ENCODE data around the gene CFAP97.

Gene CFAP97

DNA sequence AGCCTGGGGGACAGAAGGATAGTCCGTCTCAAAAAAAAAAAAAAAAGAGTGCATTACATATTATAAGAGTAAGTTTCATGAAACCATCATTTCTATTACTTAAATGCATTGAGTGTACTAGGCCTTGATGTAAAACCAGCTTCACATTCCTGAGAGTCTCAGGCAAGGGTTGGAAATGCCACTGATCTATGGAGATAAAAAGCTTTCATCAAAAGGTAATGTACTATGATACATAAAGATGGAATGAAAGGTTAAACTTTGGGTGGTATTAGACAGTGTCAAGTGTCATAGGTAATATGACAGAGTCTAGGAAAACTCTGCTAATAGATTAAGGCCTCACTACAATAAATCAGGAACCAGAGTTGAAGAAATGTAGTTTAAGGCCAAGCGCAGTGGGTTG, 7.4 kb downstream of the CFAP97 start:
- Histone ChIP-seq H3K4me3 (ENCODE audit: insufficient read depth, low read length, poor library complexity, severe bottlenecking) (no peak overlapping the region), H2AFZ (ENCODE audit: low read depth, low read length, severe bottlenecking) (no peak overlapping the region), H3K27ac (ENCODE audit: low read depth, low read length) (no peak overlapping the region), H3K9ac (ENCODE audit: low read length) (no peak overlapping the region), H3K27me3 (ENCODE audit: low read length) (no peaks in the 10 kb centered on the region), H3K79me2 (ENCODE audit: insufficient read depth, low read length) (peaks cover 78% of the 10 kb centered on the region), H3K9me3 (ENCODE audit: insufficient read depth, low read length) (no peaks in the 10 kb centered on the region), H4K20me1 (ENCODE audit: low read depth, low read length) (no peaks in the 10 kb centered on the region), H3K4me2 (ENCODE audit: low read depth, low read length, poor library complexity, severe bottlenecking) (no peak overlapping the region), H3F3A (ENCODE audit: insufficient read depth) (0 out of 2 replicates have a peak, but pooled peaks cover 4% of the 10 kb centered on the region), H3K9me2 (replicated peaks; ENCODE audit: insufficient read depth, low read length) (no peaks in the 10 kb centered on the region), H3K36me3 (ENCODE audit: low read length) (no peaks in the 10 kb centered on the region)
- TF ChIP-seq, protein P1, sequence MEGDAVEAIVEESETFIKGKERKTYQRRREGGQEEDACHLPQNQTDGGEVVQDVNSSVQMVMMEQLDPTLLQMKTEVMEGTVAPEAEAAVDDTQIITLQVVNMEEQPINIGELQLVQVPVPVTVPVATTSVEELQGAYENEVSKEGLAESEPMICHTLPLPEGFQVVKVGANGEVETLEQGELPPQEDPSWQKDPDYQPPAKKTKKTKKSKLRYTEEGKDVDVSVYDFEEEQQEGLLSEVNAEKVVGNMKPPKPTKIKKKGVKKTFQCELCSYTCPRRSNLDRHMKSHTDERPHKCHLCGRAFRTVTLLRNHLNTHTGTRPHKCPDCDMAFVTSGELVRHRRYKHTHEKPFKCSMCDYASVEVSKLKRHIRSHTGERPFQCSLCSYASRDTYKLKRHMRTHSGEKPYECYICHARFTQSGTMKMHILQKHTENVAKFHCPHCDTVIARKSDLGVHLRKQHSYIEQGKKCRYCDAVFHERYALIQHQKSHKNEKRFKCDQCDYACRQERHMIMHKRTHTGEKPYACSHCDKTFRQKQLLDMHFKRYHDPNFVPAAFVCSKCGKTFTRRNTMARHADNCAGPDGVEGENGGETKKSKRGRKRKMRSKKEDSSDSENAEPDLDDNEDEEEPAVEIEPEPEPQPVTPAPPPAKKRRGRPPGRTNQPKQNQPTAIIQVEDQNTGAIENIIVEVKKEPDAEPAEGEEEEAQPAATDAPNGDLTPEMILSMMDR (IDR thresholded peaks at IDR 0.05; ENCODE audit: insufficient read depth, low read length, poor library complexity, severe bottlenecking) = no peak
- no peak for TF ChIP-seq EZH2phosphoT487 (conservative IDR thresholded peaks at IDR 0.05; ENCODE audit: low read length)

DNA sequence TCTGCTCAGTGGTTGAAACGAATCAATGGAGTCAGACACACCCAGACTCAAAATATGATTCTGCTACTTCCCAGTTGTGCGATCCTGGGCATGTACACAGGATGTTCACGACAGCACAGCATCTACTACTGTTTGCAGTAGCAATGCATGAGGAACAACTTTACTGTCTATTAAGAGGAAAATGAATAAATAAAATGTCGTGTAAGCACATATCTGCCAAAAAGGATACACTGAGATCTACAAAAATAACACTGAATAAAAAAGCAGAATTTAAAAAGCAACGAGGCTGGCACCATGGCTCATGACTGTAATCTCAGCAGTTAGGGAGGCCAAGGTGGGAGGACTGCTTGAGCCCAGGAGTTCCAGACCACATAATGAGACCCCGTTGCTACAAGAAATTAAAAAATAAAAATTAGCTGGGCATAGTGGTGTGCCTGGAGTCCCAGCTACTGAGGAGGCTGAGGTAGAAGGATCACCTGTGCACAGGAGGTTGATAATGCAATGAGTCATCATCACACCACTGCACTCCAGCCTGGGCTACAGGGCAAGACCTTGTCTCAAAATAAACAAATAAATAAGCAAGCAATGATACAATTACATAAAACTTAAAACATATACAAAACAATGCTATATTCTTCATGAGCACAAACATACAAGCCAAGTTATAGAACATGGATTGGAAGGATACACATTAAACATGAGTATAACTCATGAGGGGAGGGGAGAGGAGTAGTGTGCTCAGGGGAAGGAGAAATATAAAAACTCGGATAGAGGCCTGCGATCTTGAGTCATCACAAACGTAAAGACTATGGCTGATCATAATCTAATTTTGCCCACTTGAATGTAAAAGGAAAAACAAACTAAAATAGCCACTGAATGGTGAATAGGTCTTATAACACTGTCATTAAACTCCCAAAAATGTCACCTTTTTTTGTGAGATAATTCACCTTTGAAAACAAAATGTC, 8.6 kb downstream of the CFAP97 start:
- Histone ChIP-seq H3K9me2 (replicated peaks; ENCODE audit: insufficient read depth, low read length) (no peaks in the 10 kb centered on the region), H3K9me3 (ENCODE audit: insufficient read depth, low read length) (no peaks in the 10 kb centered on the region), H2AFZ (ENCODE audit: low read depth, low read length, severe bottlenecking) (no peak overlapping the region), H3K9ac (ENCODE audit: low read length) (no peak overlapping the region), H3K4me3 (ENCODE audit: insufficient read depth, low read length, poor library complexity, severe bottlenecking) (no peak overlapping the region), H3K4me2 (ENCODE audit: low read depth, low read length, poor library complexity, severe bottlenecking) (no peak overlapping the region), H3K27me3 (ENCODE audit: low read length) (no peaks in the 10 kb centered on the region), H3K27ac (ENCODE audit: low read depth, low read length) (no peak overlapping the region), H3K36me3 (ENCODE audit: low read length) (peaks cover 3% of the 10 kb centered on the region; the same call in 1 of the 2 replicates), H4K20me1 (ENCODE audit: low read depth, low read length) (no peaks in the 10 kb centered on the region), H3K79me2 (ENCODE audit: insufficient read depth, low read length) (peaks cover 71% of the 10 kb centered on the region), H3F3A (ENCODE audit: insufficient read depth) (0 out of 2 replicates have a peak, but pooled peaks cover 3% of the 10 kb centered on the region)
- TF ChIP-seq, protein P1 (IDR thresholded peaks at IDR 0.05; ENCODE audit: insufficient read depth, low read length, poor library complexity, severe bottlenecking) = no peak
- TF ChIP-seq EZH2phosphoT487 (conservative IDR thresholded peaks at IDR 0.05; ENCODE audit: low read length) = no peak

DNA sequence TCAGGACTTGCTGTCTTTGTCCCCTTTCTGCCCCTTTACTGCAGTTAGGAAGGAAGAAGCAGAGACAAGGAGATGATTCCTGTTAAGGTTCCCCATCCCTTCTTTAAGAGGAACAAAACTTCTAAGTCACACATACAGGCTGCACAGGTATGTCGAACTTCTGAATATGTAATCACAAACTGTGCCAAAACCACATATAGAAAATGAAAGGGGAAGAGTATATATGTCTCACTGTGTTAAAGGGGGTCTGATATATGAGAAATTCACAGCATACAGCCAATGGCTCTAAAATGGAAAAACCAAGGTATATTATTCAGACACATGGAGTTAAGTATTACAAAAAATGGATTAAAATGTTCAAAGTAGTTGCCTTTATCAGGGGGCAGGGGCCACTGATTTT, 11.7 kb downstream of the CFAP97 start:
- Histone ChIP-seq H3K27me3 (ENCODE audit: low read length) (no peaks in the 10 kb centered on the region), H2AFZ (ENCODE audit: low read depth, low read length, severe bottlenecking) (no peak overlapping the region)
- TF ChIP-seq, protein P1 (IDR thresholded peaks at IDR 0.05; ENCODE audit: insufficient read depth, low read length, poor library complexity, severe bottlenecking) = no peak
- TF ChIP-seq EZH2phosphoT487 (conservative IDR thresholded peaks at IDR 0.05; ENCODE audit: low read length) = no peak

More for the DNA sequence above, 11.7 kb downstream of the CFAP97 start:
- Histone ChIP-seq H3K9me3 (ENCODE audit: insufficient read depth, low read length) (no peaks in the 10 kb centered on the region), H3K4me3 (ENCODE audit: insufficient read depth, low read length, poor library complexity, severe bottlenecking) (no peak overlapping the region), H3F3A (ENCODE audit: insufficient read depth) (0 out of 2 replicates have a peak, but pooled peaks cover 1% of the 10 kb centered on the region), H3K9ac (ENCODE audit: low read length) (no peak overlapping the region), H4K20me1 (ENCODE audit: low read depth, low read length) (no peaks in the 10 kb centered on the region), H3K36me3 (ENCODE audit: low read length) (peaks cover 15% of the 10 kb centered on the region; the same call in 1 of the 2 replicates), H3K9me2 (replicated peaks; ENCODE audit: insufficient read depth, low read length) (no peaks in the 10 kb centered on the region), H3K27ac (ENCODE audit: low read depth, low read length) (no peak overlapping the region), H3K4me2 (ENCODE audit: low read depth, low read length, poor library complexity, severe bottlenecking) (peak overlapping the region; percentile 12), H3K79me2 (ENCODE audit: insufficient read depth, low read length) (peaks cover 75% of the 10 kb centered on the region)

Data from SU-DHL-6 (cell line).